Heart left ventricle (tissue), 13 donors: ENCODE results near the gene SIL1.

Source experiments
- POLR2A ChIP-seq, 2 donors: fragments of 450-650 bp; IDR thresholded peaks; one replicate each; pipeline ENCODE4 v1.6.1; 2017; ENCODE audit warnings: antibody characterized with exemption in 2 of 2, mild to moderate bottlenecking in 2 of 2, moderate library complexity in 2 of 2
- TF ChIP-seq, protein P1 (sequence below), 12 donors: fragments of 200-600 bp; sonication (generic) in 4 of 12; IDR thresholded peaks; one replicate each; pipeline versions ENCODE4 v1.5.0 to v1.8.0; 2018 to 2022; ENCODE audit warnings: antibody characterized with exemption in 12 of 12, mild to moderate bottlenecking in 5 of 12
- donor health status: ischemic (EF 13 %, LVEDD 7.1; RV severe dilation, severe dysfunction).
- donor health status: DM: no; HTN: yes; CAD: no.
- donor health status: DM: no; HTN: no; CAD: no.
- donor health status: ischemic (EF 25% LVEDD 6.9; RV normal size, moderate dysfunction).
- donor health status: ischemic (EF 25% LVEDD 5.7; RV mildly dilated, moderate dysfunction).
- donor health status: ischemic (EF 35%, LVEDD 5.7; RV mildly dilated, moderate dysfunction).
- donor health status: nonischemic (EF 11% LVEDD 7.7; RV severe dilation, severe dysfunction).
- donor health status: DM: yes; HTN: yes; CAD: no.
- donor health status: PGD.
- donor health status: ischemic (EF 29% LVEDD 5.4; RV normal size, mild dysfunction).
- donor health status: nonischemic (EF 23%, LVEDD 6.1; RV moderate dilation, normal function).

DNA sequence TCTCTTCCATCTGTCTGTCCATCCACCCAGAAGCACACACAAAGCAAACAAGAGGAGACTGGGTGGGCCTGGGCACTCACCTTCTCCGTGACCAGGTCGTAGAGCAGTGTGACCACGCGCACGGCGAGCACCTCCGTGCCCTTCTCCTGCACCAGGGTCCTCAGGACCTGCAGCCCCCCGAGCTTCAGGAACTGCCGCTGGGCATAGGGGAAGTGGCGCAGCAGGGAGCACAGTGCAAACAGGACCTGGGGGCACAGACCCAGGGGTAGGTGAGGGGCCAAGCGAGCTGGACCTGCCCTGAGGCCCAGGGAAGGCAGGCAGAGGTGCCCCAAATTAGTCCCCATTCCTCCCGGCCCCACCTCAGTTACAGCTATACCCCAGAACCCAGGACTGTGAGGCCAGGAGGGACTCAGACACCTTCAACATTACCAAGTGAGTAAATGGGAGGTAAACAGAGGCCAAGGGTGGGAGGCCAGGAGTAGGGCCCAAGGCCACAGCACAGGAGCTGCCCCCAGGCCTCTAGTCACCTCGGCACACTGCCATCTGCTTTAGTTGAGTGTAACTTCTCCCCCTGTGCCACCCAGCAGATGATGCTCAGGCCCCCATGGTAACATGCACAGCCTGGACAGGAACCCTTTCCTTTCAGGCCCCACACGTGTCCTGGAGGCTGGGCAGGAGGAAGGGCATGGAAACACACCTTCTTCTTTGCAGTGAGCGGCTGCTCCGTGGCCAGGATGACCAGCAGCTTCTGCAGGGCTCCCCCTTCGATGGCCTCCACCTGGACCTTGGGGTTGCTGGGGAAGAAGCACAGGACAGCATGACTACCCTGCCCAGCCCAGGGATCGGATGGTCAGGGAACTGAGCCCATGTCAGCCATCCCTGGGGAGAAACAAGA lies 246.8 kb downstream of the SIL1 start:
- TF ChIP-seq, protein P1, sequence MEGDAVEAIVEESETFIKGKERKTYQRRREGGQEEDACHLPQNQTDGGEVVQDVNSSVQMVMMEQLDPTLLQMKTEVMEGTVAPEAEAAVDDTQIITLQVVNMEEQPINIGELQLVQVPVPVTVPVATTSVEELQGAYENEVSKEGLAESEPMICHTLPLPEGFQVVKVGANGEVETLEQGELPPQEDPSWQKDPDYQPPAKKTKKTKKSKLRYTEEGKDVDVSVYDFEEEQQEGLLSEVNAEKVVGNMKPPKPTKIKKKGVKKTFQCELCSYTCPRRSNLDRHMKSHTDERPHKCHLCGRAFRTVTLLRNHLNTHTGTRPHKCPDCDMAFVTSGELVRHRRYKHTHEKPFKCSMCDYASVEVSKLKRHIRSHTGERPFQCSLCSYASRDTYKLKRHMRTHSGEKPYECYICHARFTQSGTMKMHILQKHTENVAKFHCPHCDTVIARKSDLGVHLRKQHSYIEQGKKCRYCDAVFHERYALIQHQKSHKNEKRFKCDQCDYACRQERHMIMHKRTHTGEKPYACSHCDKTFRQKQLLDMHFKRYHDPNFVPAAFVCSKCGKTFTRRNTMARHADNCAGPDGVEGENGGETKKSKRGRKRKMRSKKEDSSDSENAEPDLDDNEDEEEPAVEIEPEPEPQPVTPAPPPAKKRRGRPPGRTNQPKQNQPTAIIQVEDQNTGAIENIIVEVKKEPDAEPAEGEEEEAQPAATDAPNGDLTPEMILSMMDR (IDR thresholded peaks at IDR 0.05): no peak
- TF ChIP-seq POLR2A (IDR thresholded peaks at IDR 0.05): no peak
